Left lobe of liver (tissue), 2 donors: Measurements from ENCODE around the gene PLA2G1B. TPM values are rescaled to one million over a fixed set of nuclear protein-coding genes. Genes with fewer than 3 reads are reported as not detected.

ENCODE experiments used
- ATAC-seq: fragments of 200-7000 bp; cut with Tn5 transposase; one replicate; pipeline ENCODE4 v1.9.1; 2020; ENCODE audit warnings: mild to moderate bottlenecking, moderate library complexity
- DNase-seq: peaks from one replicate; pipeline ENCODE4 v3.0.0-alpha.2; 2020; ENCODE audit warnings: low spot score
- total RNA-seq: library from RNA; stranded (reverse); gene quantifications from one replicate; pipeline ENCODE4 v1.2.1, GENCODE V29; 2021
- donor health status: DM: no; HTN: no; CAD: no; lungs with moderate emphysema.
- donor health status: DM: no; HTN: yes; CAD: no.

PLA2G1B gene
- total RNA-seq, 1 donor from 2014 or later, result 3.0 TPM

- no peak for ATAC-seq
- DNase-seq, result no peak
These were observed 50.8 kb downstream of the PLA2G1B start for GRCh38 chr12:120276734-120277133.

Other genes with a start within 250 kb of the PLA2G1B start
- gene RAB35, start 211.0 kb downstream of the PLA2G1B start, total RNA-seq, result 16.1 TPM
- 42.7 TPM for gene GCN1, start 133.1 kb downstream of the PLA2G1B start, total RNA-seq
- 743 TPM for gene RPLP0, start 126.7 kb downstream of the PLA2G1B start, total RNA-seq
- 24.0 TPM for gene PXN, start 62.0 kb downstream of the PLA2G1B start, total RNA-seq
- gene RNU4-2, start 35.9 kb downstream of the PLA2G1B start, total RNA-seq, result 3,631 TPM
- gene RNU4-1, start 34.5 kb downstream of the PLA2G1B start, total RNA-seq, result 1,949 TPM
- gene SIRT4, start 25.5 kb downstream of the PLA2G1B start, total RNA-seq, result 3.4 TPM
- gene MSI1, start 41.4 kb upstream of the PLA2G1B start, total RNA-seq, result not detected
- gene COX6A1, start 110.3 kb upstream of the PLA2G1B start, total RNA-seq, result 300 TPM
- gene TRIAP1, start 118.6 kb upstream of the PLA2G1B start, total RNA-seq, result 16.6 TPM
- 22.9 TPM for gene GATC, start 118.7 kb upstream of the PLA2G1B start, total RNA-seq
- gene SRSF9, start 142.0 kb upstream of the PLA2G1B start, total RNA-seq, result 57.8 TPM
- 95.7 TPM for gene DYNLL1, start 168.3 kb upstream of the PLA2G1B start, total RNA-seq
- gene COQ5, start 201.4 kb upstream of the PLA2G1B start, total RNA-seq, result 32.1 TPM
- gene RNF10, start 206.6 kb upstream of the PLA2G1B start, total RNA-seq, result 113 TPM